ENCODE measurements around the gene MAGEA4.

GRCh38 chrX:151970661-151971060 is 58.0 kb downstream of the MAGEA4 start:
- TF ChIP-seq CTCF (IDR thresholded peaks at IDR 0.05) (no peak), POLR2A (IDR thresholded peaks at IDR 0.05) (no peak)
